Common myeloid progenitor, CD34-positive (primary cell): ENCODE data around the gene ONECUT1.

ENCODE experiments used
- CTCF ChIA-PET: fragments of 350-600 bp; sonication (Branson Sonifier 250); formaldehyde crosslinking; loops from one replicate; lab custom pipeline; 2021; ENCODE audit warnings: antibody characterized with exemption; lab: Charles Lee
- POLR2A ChIA-PET: fragments of 350-600 bp; sonication (Branson Sonifier 250); formaldehyde crosslinking; loops from one replicate; lab custom pipeline; 2021; ENCODE audit warnings: antibody characterized with exemption; lab: Charles Lee
- DNase-seq, 3 donors: peaks; one replicate each; pipeline versions ENCODE4 v3.0.0 to v3.0.0-alpha.2; 2013
- H3K27ac ChIP-seq, 2 experiments: 1 replicate in 1 of 2; 2 replicates in 1 of 2; pipeline ENCODE4 v1.7.0; 2013; ENCODE audit warnings: inconsistent platforms in 2 of 2, low read length in 2 of 2, mild to moderate bottlenecking in 2 of 2, low read depth in 1 of 2, moderate library complexity in 1 of 2; ENCODE audit not compliant: severe bottlenecking in 2 of 2, insufficient read depth in 1 of 2, poor library complexity in 1 of 2
- H3K27me3 ChIP-seq, 5 experiments: replicated peaks in 2 of 5; 1 replicate in 3 of 5; 2 replicates in 2 of 5; pipeline versions ENCODE4 v1.6.1 to v1.7.0; 2013; ENCODE audit warnings: low read length in 4 of 5, mild to moderate bottlenecking in 2 of 5, moderate library complexity in 2 of 5, inconsistent platforms in 1 of 5; ENCODE audit not compliant: insufficient read depth in 5 of 5, control insufficient read depth in 4 of 5
- H3K36me3 ChIP-seq, 4 experiments: 1 replicate in 2 of 4; 2 replicates in 2 of 4; pipeline versions ENCODE4 v1.6.1 to v1.7.0; 2013; ENCODE audit warnings: low read length in 3 of 4, control low read depth in 1 of 4, mild to moderate bottlenecking in 1 of 4; ENCODE audit not compliant: control insufficient read depth in 4 of 4, insufficient read depth in 4 of 4
- H3K4me1 ChIP-seq, 4 experiments: 1 replicate in 3 of 4; 2 replicates in 1 of 4; pipeline versions ENCODE4 v1.6.1 to v1.7.1; 2013; ENCODE audit warnings: low read length in 3 of 4, mild to moderate bottlenecking in 3 of 4, control low read depth in 1 of 4, inconsistent platforms in 1 of 4, moderate library complexity in 1 of 4; ENCODE audit not compliant: control insufficient read depth in 4 of 4, insufficient read depth in 4 of 4; ENCODE audit errors: control extremely low read depth in 1 of 4
- H3K4me3 ChIP-seq, 7 experiments: 1 replicate in 4 of 7; 2 replicates in 3 of 7; pipeline versions ENCODE4 v1.5.1 to v1.7.0; 2013; ENCODE audit warnings: mild to moderate bottlenecking in 7 of 7, low read length in 6 of 7, moderate library complexity in 6 of 7, inconsistent platforms in 2 of 7, low read depth in 2 of 7, control low read depth in 1 of 7; ENCODE audit not compliant: insufficient read depth in 4 of 7, control insufficient read depth in 1 of 7; ENCODE audit errors: extremely low read depth in 1 of 7
- H3K9me3 ChIP-seq, 5 experiments: 1 replicate in 4 of 5; 2 replicates in 1 of 5; pipeline versions ENCODE4 v1.6.1 to v1.7.1; 2013; ENCODE audit warnings: low read length in 4 of 5, mild to moderate bottlenecking in 2 of 5, inconsistent platforms in 1 of 5, low read depth in 1 of 5, moderate library complexity in 1 of 5; ENCODE audit not compliant: control insufficient read depth in 4 of 5, insufficient read depth in 2 of 5; ENCODE audit errors: control extremely low read depth in 1 of 5
- WGBS: methylation state at CpG from one replicate; pipeline ENCODE4 v1.1.5; 2013; ENCODE audit not compliant: insufficient coverage; 5-methylcytosine and 5-hydroxymethylcytosine counted together

Gene ONECUT1

DNA sequence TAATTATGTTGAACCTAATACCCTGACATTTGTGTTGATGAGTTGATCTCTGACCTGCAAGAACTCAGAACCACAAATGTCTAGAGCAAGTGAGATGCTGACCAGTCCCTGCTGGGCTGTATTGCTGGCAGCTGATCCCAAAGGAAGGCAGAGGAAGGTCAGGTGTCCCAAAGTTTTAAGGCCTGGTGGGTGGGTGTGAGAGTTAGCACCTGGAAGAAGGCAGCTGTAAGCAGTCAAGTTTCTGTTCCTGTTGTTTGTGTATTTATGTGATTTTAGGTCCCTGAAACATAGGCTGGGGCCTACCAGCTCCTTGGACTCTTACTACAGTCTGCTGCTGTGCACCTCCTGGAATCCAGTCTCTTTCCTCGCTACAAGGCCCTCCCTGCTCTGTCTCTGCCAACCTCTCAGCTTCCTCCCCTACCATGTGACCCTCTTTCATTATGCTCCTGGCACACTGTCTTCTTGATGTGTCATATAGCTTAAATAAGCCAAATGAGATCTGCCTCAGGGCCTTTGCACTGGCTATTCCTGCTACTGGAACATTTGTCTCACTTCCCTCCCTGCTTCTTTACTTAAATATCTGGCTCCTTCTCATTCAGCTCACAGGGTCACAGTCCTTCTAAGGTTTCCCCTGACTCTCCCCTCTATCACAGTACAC is 80.0 kb downstream of the ONECUT1 start:
- no peak overlapping the region for H3K27ac ChIP-seq
- WGBS, result 100% methylated on average over 1 of the region's 1 CpG

DNA sequence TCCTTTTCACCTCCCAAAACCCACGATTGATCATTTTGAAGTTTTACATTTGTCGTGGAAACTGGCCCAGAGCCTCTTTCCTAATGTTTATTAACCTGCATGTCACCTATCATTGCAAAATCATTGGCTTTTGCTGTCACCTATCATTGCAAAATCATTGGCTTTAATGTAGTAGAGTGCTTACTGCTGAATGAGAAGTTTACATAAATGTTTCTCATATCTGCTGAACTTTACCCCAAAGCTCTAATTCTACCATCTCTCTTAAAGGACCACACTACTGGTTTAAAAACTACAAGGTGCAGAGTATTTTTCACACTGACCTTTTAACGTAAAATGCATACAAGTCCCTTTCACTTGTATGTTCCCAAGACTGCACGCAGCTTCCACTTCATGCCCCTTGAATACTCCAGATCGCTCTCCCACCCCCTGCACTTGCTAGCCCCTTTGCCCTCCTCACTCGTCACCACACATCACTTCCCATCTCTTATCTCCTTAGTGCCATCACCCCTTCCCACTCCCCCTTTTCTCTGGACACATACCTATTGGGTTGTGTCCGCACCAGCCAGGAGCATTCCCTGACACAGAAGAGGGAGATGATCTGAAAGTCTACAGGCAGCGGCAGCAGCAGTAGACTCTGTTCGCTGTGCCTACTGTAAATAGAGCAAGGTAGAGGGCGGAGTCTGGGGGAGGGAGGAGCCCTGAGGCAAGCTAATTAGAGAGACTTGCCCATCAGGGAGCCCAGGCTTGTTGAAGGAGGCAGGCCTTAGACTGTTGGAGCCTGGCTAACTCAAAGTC is 80.8 kb downstream of the ONECUT1 start:
- 93% methylated on average over 9 of the region's 10 CpGs for WGBS
- no peak overlapping the region for H3K4me3 ChIP-seq
- H3K36me3 ChIP-seq, result no peaks in the 10 kb centered on the region
- no peak overlapping the region for H3K27ac ChIP-seq
- H3K27me3 ChIP-seq, result no peaks in the 10 kb centered on the region
- ChIA-PET POLR2A (interaction anchor here (0.5 kb wide), 1 partner anchor 457 kb away, joined by 4 read pairs; no protein-coding TSS in a partner anchor), CTCF (no interaction called here)
- DNase-seq, result no peak
- no peaks in the 10 kb centered on the region for H3K9me3 ChIP-seq
- peaks cover 0 to 3% (median 0%) of the 10 kb centered on the region in 4 experiments for H3K4me1 ChIP-seq

More for the DNA sequence above, 80.0 kb downstream of the ONECUT1 start:
- no peak for DNase-seq
- H3K4me1 ChIP-seq, result peaks cover 0 to 4% (median 2%) of the 10 kb centered on the region in 4 experiments
- ChIA-PET POLR2A (no interaction called here), CTCF (interaction anchor here (0.6 to 1.4 kb wide), 4 partner anchors 9 to 496 kb away, joined by 3 read pairs; partner anchors contain the start of gene ATOSA)
- H3K9me3 ChIP-seq, result no peaks in the 10 kb centered on the region
- no peaks in the 10 kb centered on the region for H3K27me3 ChIP-seq
- H3K36me3 ChIP-seq, result no peaks in the 10 kb centered on the region
- no peak overlapping the region for H3K4me3 ChIP-seq
